ENCODE data around the gene C6orf136.

The C6orf136 gene

GRCh38 chr6:30616811-30617564 lies 29.9 kb upstream of the C6orf136 start, which contains the start of gene PPP1R10:
Gene PPP1R10, minus strand, starts transcription at chr6:30617243. Its CDS starts 7,299 bp downstream, at chr6:30609944.
- peak; percentile 100 for DNase-seq (ENCODE audit: low spot score)
- peak within 1 kb of the TSS; percentile 92 to 96 for H3K27ac ChIP-seq
- no peak for TF ChIP-seq CTCF (IDR thresholded peaks at IDR 0.05)
- peak within 1 kb of the TSS; percentile 79 for H3K4me3 ChIP-seq

DNA sequence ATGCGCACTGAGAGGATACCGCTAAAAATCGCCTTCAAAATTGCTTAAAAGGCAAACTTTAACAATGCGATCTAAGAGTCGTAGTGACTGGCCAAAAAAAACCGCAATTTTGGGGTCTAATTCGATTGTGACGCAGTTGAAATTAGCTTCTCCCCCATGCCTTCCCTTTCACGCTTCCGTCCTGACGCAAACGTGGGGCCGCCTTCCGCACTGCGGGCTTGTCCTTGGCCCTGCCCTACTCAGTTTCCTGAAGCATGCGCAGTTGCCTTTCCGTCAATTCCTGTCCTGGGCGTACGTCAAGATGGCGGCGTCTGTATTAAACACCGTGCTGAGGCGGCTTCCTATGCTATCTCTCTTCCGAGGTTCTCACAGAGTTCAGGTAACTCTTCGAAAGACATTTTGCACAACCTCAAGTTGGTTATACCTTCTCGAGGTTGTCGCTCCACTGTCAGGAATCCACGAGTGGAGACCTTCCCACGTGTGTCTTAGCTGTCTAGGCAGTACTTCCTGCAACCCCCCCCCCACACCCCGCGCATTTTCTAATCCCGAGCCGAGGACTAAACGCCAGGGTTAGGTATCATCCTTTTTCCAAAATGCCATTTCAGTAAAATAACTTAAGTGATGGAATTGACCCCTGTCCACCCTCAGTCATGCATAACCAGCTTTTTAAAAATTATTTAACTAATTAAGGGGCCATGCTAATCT lies 29.2 kb upstream of the C6orf136 start, which contains the start of gene MRPS18B:
MRPS18B (plus strand) TSS at position 276 of the 705 bp plus-strand sequence; CDS start at position 302, 26 bp downstream.
- peak within 1 kb of the TSS; percentile 92 to 96 for H3K27ac ChIP-seq

DNA sequence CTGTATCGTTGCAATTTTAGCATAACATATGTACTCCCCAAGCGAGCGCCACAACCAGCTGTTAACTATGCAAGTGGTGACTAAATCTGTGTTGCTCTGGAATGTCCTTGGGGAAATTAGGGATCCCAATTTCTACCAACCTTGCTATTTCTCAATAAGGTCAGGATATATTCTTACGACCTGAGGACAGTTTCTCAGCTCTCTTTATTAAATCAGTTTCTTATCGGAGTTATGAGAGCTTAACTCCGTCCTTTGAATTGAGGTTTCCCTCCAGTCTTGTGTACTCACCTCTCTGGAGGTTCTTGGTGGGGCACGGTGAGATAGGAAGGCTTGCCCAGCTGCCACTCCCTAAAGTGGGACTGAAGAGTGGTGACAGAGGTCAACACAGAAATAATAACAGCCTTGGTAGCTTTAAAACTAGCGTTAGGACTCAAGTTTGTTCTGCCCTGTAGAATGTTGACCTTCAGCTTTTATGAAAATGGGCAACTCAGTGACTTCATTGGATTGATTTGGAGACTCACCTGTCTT lies 28.6 kb upstream of the C6orf136 start:
- peak overlapping the region; percentile 72 for H3K4me3 ChIP-seq
- DNase-seq (ENCODE audit: low spot score): no peak
- H3K27ac ChIP-seq: peak overlapping the region; percentile 91 to 96
- TF ChIP-seq CTCF (IDR thresholded peaks at IDR 0.05): no peak

More for the DNA sequence above, 29.2 kb upstream of the C6orf136 start, which contains the start of gene MRPS18B:
- no peak for TF ChIP-seq CTCF (IDR thresholded peaks at IDR 0.05)
- DNase-seq (ENCODE audit: low spot score): peak; percentile 99
- peak within 1 kb of the TSS; percentile 79 for H3K4me3 ChIP-seq

DNA sequence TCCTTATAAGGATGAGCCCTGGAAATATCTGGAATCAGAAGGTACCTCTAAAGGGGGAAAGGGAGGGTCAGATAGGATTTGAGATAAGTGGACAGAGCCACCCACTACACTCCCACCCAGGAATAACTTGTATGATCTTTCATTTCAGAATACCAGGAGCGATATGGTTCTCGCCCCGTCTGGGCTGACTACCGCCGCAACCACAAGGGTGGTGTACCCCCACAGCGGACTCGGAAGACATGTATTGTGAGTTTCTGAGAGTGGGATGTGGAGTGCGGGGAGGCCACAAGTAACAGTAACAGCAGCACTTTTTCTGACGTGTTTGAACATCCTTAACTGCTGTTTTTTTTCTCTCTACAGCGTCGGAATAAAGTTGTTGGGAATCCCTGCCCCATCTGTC lies 27.4 kb upstream of the C6orf136 start:
- no peak overlapping the region for H3K4me3 ChIP-seq
- no peak for DNase-seq (ENCODE audit: low spot score)
- TF ChIP-seq CTCF (IDR thresholded peaks at IDR 0.05): no peak
- H3K27ac ChIP-seq: no peak overlapping the region

GRCh38 chr6:30625511-30625910 lies 21.4 kb upstream of the C6orf136 start:
- DNase-seq (ENCODE audit: low spot score): no peak
- Histone ChIP-seq H3K4me3 (no peak overlapping the region), H3K27ac (no peak overlapping the region)
- TF ChIP-seq CTCF (IDR thresholded peaks at IDR 0.05): no peak

GRCh38 chr6:30626484-30627366 lies 20.2 kb upstream of the C6orf136 start, which contains the start of gene ATAT1:
Gene ATAT1, plus strand, starts transcription at chr6:30626874.
- DNase-seq (ENCODE audit: low spot score): peak; percentile 93
- TF ChIP-seq CTCF (IDR thresholded peaks at IDR 0.05): no peak
- peak within 1 kb of the TSS; percentile 72 for H3K4me3 ChIP-seq
- peak within 1 kb of the TSS; percentile 91 to 93 for H3K27ac ChIP-seq
